Right atrium auricular region (tissue), 2 donors: ENCODE data around the gene MALT1. TPM values are rescaled to one million over a fixed set of nuclear protein-coding genes. Genes with fewer than 3 reads are reported as not detected.

Experiments used
- DNase-seq: peaks from one replicate; pipeline ENCODE4 v3.0.0-alpha.2; 2019; ENCODE audit warnings: low spot score
- H3K27ac ChIP-seq, 2 donors: fragments of 200-600 bp; sonication (generic); 1 replicate in 1 of 2; 2 replicates in 1 of 2; pipeline ENCODE4 v1.5.1; 2016 to 2019
- H3K27me3 ChIP-seq, 2 donors: fragments of 200-600 bp; sonication (generic); one replicate each; pipeline versions ENCODE4 v1.5.1 to v1.6.0; 2017 to 2019
- H3K36me3 ChIP-seq: fragments of 200-600 bp; sonication (generic); one replicate; pipeline ENCODE4 v1.5.1; 2016
- H3K4me1 ChIP-seq, 2 donors: fragments of 200-600 bp; sonication (generic); one replicate each; pipeline versions ENCODE4 v1.5.1 to v1.6.0; 2017 to 2019
- H3K4me3 ChIP-seq, 2 donors: fragments of 200-600 bp; sonication (generic); 1 replicate in 1 of 2; 2 replicates in 1 of 2; pipeline ENCODE4 v1.5.1; 2017 to 2019; ENCODE audit warnings: mild to moderate bottlenecking in 1 of 2, moderate library complexity in 1 of 2
- H3K9me3 ChIP-seq, 2 donors: fragments of 200-600 bp; sonication (generic); one replicate each; pipeline ENCODE4 v1.5.1; 2019
- total RNA-seq, 2 donors: library from RNA; depleted of rRNA; stranded (reverse); fragments of >200 nt; gene quantifications; one replicate each; pipeline ENCODE4 v1.1.0, GENCODE V29; 2016
- TF ChIP-seq, protein P1 (sequence below), 2 donors: fragments of 200-600 bp; sonication (generic); IDR thresholded peaks; one replicate each; pipeline ENCODE4 v1.5.1; 2019; ENCODE audit warnings: antibody characterized with exemption in 2 of 2

Gene MALT1
- total RNA-seq, 2 donors from 2014 or later, result 9.9 to 10.9 TPM

DNA sequence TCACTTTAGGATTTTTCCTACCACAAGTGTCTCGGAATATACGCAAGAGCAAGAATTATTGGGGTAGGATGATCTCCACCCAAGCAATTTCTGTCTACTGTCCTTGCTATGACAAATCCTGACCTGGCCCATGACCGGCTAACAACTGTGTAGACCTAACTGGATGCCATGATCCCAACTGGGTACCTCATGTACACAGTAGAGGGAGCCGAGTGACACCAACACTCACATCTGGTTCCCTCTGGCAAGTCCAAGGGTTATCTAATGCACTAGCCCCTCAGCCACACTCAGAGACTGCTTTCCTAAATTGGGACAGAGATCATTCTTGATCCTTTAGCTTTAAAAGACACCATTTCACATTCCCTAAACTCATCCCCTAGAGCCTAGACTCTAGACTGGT, 132.7 kb downstream of the MALT1 start:
- Histone ChIP-seq H3K27me3 (no peaks in the 10 kb centered on the region), H3K36me3 (no peaks in the 10 kb centered on the region), H3K27ac (no peak overlapping the region), H3K4me3 (no peak overlapping the region), H3K4me1 (no peaks in the 10 kb centered on the region), H3K9me3 (no peaks in the 10 kb centered on the region)
- no peak for DNase-seq
- TF ChIP-seq, protein P1, sequence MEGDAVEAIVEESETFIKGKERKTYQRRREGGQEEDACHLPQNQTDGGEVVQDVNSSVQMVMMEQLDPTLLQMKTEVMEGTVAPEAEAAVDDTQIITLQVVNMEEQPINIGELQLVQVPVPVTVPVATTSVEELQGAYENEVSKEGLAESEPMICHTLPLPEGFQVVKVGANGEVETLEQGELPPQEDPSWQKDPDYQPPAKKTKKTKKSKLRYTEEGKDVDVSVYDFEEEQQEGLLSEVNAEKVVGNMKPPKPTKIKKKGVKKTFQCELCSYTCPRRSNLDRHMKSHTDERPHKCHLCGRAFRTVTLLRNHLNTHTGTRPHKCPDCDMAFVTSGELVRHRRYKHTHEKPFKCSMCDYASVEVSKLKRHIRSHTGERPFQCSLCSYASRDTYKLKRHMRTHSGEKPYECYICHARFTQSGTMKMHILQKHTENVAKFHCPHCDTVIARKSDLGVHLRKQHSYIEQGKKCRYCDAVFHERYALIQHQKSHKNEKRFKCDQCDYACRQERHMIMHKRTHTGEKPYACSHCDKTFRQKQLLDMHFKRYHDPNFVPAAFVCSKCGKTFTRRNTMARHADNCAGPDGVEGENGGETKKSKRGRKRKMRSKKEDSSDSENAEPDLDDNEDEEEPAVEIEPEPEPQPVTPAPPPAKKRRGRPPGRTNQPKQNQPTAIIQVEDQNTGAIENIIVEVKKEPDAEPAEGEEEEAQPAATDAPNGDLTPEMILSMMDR (IDR thresholded peaks at IDR 0.05), result no peak

Other genes with a start within 250 kb of the MALT1 start
- gene ALPK2, start 42.4 kb upstream of the MALT1 start, total RNA-seq, result 100 to 1,000 TPM; 160 to 166 TPM
- gene ZNF532, start 193.4 kb downstream of the MALT1 start, total RNA-seq, result 10 to 100 TPM; 53.1 to 59.5 TPM